Stimulated activated CD8-positive, alpha-beta memory T cell treated with anti-CD3 and anti-CD28 coated beads, Interleukin-2, amount 100 ng/mL, for 1 hour (primary cell): Measurements from ENCODE around the gene GPR139.

Source experiments
- DNase-seq, 2 donors: peaks; one replicate each; pipeline ENCODE4 v3.0.0-alpha.2; 2020; ENCODE audit warnings: low read depth in 2 of 2

The GPR139 gene

GRCh38 chr16:20073203-20074098 lies at the start of gene GPR139:
Gene GPR139, minus strand, starts transcription at chr16:20073890. Its CDS starts 274 bp downstream, at chr16:20073616.
- no peak for DNase-seq

DNA sequence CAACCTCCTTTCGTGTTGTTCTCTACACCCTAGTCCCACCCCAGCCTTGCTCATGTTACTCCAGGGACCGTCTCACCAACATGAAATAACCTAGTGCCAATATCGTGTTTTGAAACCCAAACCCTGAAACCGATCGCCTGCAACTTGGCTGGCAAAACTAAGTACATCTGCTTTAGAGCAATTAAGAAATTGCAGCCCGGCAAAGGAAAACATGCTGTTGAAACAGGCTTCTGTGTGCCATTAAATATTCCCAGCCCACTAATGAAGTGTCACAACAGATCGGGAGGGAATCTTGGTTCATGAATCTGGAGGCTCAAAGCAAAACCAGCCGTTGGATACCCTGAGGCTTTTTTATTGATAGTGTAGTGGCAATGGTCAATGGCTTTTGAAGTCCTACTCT lies 48.3 kb upstream of the GPR139 start:
- no peak for DNase-seq

DNA sequence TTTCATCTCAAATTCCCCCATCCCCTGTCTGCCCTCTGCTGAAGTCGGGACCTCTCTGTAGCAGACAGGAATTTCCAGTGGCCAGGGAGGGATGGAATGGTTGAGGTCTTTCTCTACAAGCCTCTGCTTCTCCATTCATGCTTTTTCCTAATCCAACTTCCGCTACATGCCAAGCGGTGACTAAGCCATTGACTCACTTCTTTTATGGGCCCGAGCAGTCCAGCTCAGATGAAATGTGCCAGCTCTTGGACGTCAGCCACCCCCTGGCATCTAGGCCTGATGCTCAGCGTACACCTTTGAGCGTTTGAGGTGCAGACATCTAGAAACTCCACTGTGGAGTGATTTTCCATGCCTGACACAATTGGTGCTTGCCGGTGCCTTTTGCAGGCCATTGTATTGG lies 40.7 kb upstream of the GPR139 start:
- DNase-seq, result no peak

- no peak for DNase-seq
Observed at GRCh38 chr16:20111143-20111542, 37.5 kb upstream of the GPR139 start.

DNA sequence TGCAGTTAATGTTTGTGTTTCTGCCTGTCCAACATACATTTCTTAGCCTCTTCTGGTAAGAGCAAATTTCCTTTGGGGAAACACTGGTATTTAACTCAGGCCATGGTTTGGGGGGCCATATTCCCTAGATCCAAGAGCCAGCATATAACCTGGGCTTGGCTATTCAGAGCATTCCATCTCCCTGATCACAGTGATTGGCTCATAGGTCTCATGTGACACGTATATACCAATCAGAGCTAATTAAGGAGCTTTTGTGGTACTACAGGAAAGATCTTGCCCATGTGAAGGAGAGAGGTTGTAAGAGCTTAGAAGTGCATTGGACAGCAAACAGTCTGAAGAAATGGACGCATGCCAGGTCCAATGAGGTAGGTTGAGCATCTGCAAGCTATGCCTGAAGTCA lies 33.4 kb upstream of the GPR139 start:
- DNase-seq, result no peak

DNA sequence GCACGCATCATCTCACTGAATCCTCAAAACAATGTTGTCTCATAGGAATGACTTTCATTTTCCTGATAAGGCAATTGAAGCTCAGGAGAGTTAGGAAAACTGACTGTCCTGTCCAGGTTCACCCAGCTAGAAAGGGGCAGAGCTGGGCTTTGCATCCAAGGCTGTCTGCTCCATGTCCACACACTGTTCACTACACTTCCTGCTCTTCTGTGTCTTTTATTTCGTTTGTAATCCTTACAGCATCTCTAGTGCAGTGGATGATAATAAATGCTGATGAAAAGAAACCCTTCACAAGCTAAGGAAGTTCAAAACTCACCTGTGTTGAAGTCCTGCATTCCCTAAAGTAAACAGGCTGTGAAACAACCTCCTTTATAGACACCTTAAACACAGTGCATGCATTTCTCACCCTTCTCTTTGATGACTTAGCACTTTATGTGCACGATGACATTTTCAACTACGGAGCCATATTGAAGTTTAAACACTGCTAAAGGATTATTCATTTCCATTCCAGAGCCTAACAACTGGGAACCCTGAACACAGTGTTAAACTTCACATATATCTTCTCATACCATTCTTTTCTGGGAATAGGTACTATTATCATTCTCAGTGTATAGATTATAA lies 31.0 kb upstream of the GPR139 start:
- DNase-seq, result no peak

GRCh38 chr16:20102521-20102920 lies 28.8 kb upstream of the GPR139 start:
- no peak for DNase-seq

- no peak for DNase-seq
Observed at GRCh38 chr16:20102021-20102420, 28.3 kb upstream of the GPR139 start.

DNA sequence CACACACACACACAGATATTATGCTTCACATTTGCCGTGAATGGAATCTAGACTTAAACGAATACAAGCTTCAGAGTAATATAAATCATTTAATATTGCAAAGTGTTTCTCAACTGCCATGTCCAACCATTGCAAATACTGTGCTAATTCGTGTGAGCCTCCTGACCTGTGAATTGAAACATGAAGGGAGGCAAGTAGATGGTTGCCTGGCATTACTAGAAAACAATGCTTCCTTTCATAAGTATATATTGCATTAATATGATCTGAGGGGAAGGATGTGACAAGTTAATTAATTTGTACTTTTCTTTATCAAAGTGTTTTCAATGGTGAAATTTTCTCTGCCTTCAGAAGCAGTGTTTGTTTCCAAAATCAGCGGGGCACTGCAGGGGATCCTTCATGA lies 25.7 kb upstream of the GPR139 start:
- no peak for DNase-seq

GRCh38 chr16:20094157-20094556 lies 20.5 kb upstream of the GPR139 start:
- no peak for DNase-seq

DNA sequence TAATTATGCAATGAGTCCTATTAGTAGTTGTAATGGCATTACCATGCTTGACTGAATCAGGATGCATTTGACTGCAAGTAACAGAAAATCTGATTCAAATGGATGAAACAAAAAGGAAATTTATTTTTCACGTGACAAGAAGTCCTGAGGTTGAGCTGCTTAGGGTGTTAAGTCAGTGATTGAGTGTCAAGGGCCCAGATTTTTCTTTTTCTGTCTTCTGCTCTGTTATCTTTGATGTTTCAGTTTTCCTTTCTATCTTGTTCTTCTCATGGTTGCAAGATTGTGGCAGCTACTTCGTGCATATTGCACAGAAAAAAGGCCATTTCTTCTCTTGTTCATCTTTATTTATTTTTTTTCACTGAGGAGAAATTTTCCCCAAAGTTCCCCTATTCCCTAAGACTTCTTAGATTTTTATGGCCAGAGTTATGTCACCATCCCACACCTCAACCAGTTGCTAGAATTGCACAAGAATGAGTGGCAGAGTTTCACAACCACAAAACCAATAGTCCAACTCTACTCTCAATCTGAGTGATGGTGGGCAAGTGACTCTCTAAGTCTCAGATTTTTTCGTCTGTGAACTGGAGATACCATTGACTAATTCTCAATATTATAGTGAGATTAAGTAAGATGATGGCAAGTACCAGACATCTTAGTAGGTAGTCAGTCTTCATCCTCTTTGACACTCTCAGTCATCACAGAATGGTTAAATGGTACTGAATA lies 15.7 kb upstream of the GPR139 start:
- DNase-seq, result no peak

DNA sequence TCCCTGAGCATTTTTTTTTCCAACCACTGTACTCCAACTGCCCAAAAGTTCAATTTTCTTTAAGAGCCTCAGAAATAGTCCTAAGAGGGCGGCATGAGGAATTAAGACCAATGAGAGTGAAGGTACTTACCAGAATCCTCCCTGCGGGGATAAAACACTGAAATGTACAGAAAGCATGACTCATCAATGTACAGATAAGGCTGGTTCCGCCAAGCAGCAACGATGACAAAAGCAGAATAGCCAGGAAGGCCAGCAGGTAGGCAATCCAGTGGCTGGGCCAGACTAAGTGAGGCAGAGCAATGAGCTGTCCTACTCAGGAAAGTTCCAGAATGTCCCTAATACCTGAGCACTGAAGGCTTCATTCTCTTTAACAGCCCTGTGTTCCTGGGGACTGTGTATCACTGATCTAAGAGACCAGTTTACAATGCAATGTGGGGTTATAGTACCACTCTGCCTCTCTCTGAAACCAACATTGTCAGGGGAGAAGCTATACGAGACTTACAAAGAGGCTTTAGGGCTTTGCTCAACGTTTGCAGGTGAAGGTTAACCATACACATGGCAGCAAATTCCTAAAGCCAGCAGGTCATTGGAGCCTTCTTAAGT lies 11.0 kb upstream of the GPR139 start:
- DNase-seq, result no peak

GRCh38 chr16:20079106-20079505 lies 5.4 kb upstream of the GPR139 start:
- no peak for DNase-seq

- no peak for DNase-seq
Observed at GRCh38 chr16:20075243-20075642, 1.6 kb upstream of the GPR139 start.

GRCh38 chr16:20074099-20074991 lies 655 bp upstream of the GPR139 start:
- no peak for DNase-seq

DNA sequence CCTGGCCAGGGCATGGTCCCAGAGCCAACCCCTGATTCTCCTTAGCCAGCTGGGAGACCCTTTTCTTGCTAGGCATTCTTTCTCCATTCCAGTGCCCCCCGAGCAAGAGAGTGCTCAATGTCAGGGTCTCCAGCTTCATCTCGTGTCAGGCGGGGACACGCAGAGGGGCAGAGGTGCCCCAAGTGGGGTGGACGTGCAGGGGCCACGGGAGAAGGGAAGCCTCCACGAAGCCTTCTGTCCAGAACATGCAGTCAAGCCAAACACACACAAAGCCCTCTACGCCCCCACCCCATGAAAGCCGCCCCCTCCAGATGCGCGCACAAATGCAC lies 852 bp downstream of the GPR139 start:
- no peak for DNase-seq

DNA sequence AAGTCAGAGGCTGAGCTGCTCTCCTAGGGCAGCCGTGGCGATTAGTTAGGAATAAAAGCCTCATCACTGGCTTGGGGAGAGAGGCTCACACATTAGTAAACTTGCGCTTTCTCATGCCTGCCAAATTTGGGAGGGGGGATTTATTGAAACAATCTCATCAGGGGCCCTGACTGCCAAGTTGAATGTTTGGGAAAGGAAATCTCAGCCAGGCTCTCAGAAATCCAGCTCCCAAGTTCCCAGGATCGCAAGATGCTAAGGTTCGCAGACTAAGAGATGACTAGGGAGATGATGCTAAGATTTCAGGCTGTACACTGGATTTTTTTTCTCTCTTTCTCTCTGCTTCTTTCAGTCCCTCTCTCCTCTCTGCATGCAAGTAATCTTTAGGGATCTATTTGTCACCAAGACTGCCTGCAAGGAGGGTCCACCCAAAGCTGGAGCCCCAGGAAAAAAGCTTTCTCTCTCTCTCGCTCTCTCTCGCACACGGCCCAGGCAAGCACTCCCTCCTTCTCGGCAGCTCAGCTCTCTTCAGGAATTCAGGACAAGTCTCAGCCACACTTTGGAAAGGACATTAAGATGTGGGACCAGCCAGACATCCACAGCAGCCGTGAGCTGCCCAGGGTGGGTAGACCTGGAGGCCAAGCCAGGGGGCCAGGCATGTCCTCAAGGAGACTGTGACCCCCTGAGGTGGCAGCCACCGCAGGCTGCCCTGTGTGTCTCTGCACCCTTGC lies 1.4 kb downstream of the GPR139 start:
- no peak for DNase-seq

GRCh38 chr16:20064931-20065330 lies 8.8 kb downstream of the GPR139 start:
- no peak for DNase-seq

GRCh38 chr16:20064520-20064919 lies 9.2 kb downstream of the GPR139 start:
- DNase-seq, result no peak

DNA sequence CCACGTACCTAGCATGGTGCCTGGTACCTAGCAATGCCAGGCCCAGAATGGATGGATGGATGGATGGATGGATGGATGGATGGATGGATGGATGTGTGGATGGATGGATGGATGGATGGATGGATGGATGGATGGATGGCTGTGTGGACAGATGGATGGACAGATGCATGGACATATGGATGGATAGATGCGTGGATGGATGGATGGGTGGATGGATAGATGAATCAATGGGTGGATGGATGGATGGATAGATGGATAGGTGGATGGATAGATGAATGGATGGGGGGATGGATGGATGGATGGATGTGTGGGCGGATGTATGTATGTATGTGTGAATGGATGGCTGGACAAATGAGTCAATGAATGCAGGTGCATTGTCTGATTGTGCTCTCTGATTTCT lies 12.6 kb downstream of the GPR139 start:
- DNase-seq, result no peak

DNA sequence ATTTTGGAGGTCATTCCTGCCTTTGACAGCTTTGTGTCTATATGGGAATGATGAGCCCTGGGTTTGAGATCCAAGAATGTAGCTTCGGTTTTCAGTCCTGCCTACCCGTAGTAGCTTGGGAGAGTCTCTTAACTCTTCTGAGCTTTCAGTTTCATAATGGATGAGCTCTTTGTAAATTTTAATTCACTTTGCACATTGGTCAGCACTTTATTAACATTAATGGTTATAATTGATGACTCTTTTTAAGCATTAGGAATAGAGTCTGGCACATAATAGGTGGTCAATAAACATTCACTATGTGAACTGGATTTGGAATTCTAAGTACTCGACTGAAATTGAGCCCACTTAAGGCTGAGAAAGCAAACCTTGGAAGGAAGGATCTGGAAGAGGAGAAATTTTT lies 17.3 kb downstream of the GPR139 start:
- DNase-seq, result no peak
